NCI-H2196 treated with DMSO at 0.1 percent for 48 hours (cell line): ENCODE measurements around the gene SPOCK1.
"Not testable (repeated sequence)": the region's sequence is repeated elsewhere in the genome, so short reads cannot be mapped to it uniquely, and the experiment has no call there.

Experiments
- DNase-seq: peaks from one replicate; lab custom pipeline; 2025; ENCODE audit not compliant: unreplicated experiment; lab: John Stamatoyannopoulos, UW

Gene SPOCK1

GRCh38 chr5:137268646-137269045, 230.5 kb downstream of the SPOCK1 start:
- DNase-seq: no peak

- DNase-seq: no peak
These were observed 232.9 kb downstream of the SPOCK1 start for GRCh38 chr5:137266186-137266585.

GRCh38 chr5:137265457-137265856, 233.7 kb downstream of the SPOCK1 start:
- DNase-seq: no peak

- no peak for DNase-seq
These were observed 234.6 kb downstream of the SPOCK1 start for GRCh38 chr5:137264573-137264972.

- no peak for DNase-seq
These were observed 235.1 kb downstream of the SPOCK1 start for GRCh38 chr5:137264041-137264440.

GRCh38 chr5:137263371-137264005, 235.6 kb downstream of the SPOCK1 start:
- DNase-seq: no peak

- no peak for DNase-seq
These were observed 236.3 kb downstream of the SPOCK1 start for GRCh38 chr5:137262818-137263217.

- no peak for DNase-seq
These were observed 238.1 kb downstream of the SPOCK1 start for GRCh38 chr5:137260820-137261695.

GRCh38 chr5:137259115-137259514, 240.0 kb downstream of the SPOCK1 start:
- not testable (repeated sequence) for DNase-seq

- no peak for DNase-seq
These were observed 244.7 kb downstream of the SPOCK1 start for GRCh38 chr5:137254119-137255090.

- DNase-seq: no peak
These were observed 246.6 kb downstream of the SPOCK1 start for GRCh38 chr5:137252512-137252911.

GRCh38 chr5:137250421-137250820, 248.7 kb downstream of the SPOCK1 start:
- DNase-seq: no peak

GRCh38 chr5:137248527-137248926, 250.6 kb downstream of the SPOCK1 start:
- DNase-seq: no peak

- no peak for DNase-seq
These were observed 253.7 kb downstream of the SPOCK1 start for GRCh38 chr5:137245438-137245837.

- no peak for DNase-seq
These were observed 258.8 kb downstream of the SPOCK1 start for GRCh38 chr5:137240285-137240684.

- DNase-seq: no peak
These were observed 262.1 kb downstream of the SPOCK1 start for GRCh38 chr5:137236849-137237507.

GRCh38 chr5:137236252-137236651, 262.9 kb downstream of the SPOCK1 start:
- no peak for DNase-seq

GRCh38 chr5:137234973-137235943, 263.9 kb downstream of the SPOCK1 start:
- DNase-seq: no peak

- DNase-seq: no peak
These were observed 265.4 kb downstream of the SPOCK1 start for GRCh38 chr5:137233726-137234125.

GRCh38 chr5:137233304-137233703, 265.8 kb downstream of the SPOCK1 start:
- not testable (repeated sequence) for DNase-seq
